GM23338 (cell line): ENCODE results near the gene SIGLEC12. TPM values are rescaled to one million over a fixed set of nuclear protein-coding genes. Genes with fewer than 3 reads are reported as not detected.

ENCODE experiments used
- ATAC-seq: fragments of 200-7000 bp; cut with Tn5 transposase; 3 replicates; pipeline ENCODE4 v1.9.1; 2020
- DNase-seq: peaks from one replicate; pipeline ENCODE4 v3.0.0-alpha.2; 2015; ENCODE audit warnings: low spot score
- H2AFZ ChIP-seq: fragments of 200-600 bp; sonication (generic); 2 replicates; pipeline ENCODE4 v1.8.0; 2016; ENCODE audit warnings: antibody characterized with exemption, mild to moderate bottlenecking, moderate library complexity
- H3F3A ChIP-seq: fragments of 200-600 bp; sonication (generic); replicated peaks from 2 replicates; pipeline ENCODE4 v1.8.0; 2017; ENCODE audit warnings: antibody characterized with exemption, mixed run types, low read depth
- H3K27ac ChIP-seq: fragments of 200-600 bp; sonication (generic); 2 replicates; pipeline ENCODE4 v1.6.1; 2016; ENCODE audit warnings: low read depth
- H3K27me3 ChIP-seq: fragments of 200-600 bp; sonication (generic); 2 replicates; pipeline ENCODE4 v1.8.0; 2016; ENCODE audit warnings: mild to moderate bottlenecking, mixed run types, moderate library complexity; ENCODE audit not compliant: insufficient read depth
- H3K36me3 ChIP-seq: fragments of 200-600 bp; sonication (generic); 2 replicates; pipeline ENCODE4 v1.8.0; 2016; ENCODE audit warnings: mild to moderate bottlenecking; ENCODE audit not compliant: insufficient read depth
- H3K4me1 ChIP-seq: fragments of 200-600 bp; sonication (generic); 2 replicates; pipeline ENCODE4 v1.8.0; 2016; ENCODE audit warnings: mild to moderate bottlenecking, moderate library complexity; ENCODE audit not compliant: insufficient read depth
- H3K4me2 ChIP-seq: fragments of 200-600 bp; sonication (generic); 2 replicates; pipeline ENCODE4 v1.7.1; 2017; ENCODE audit warnings: mixed run types
- H3K4me3 ChIP-seq: fragments of 200-600 bp; sonication (generic); 2 replicates; pipeline ENCODE4 v1.6.1; 2016; ENCODE audit warnings: mixed run types
- H3K79me2 ChIP-seq: fragments of 200-600 bp; sonication (generic); replicated peaks from 2 replicates; pipeline ENCODE4 v1.8.0; 2017; ENCODE audit warnings: mild to moderate bottlenecking; ENCODE audit not compliant: insufficient read depth
- H3K9me2 ChIP-seq: fragments of 200-600 bp; sonication (generic); 2 replicates; pipeline ENCODE4 v1.8.0; 2017; ENCODE audit not compliant: insufficient read depth
- H4K20me1 ChIP-seq: fragments of 200-600 bp; sonication (generic); replicated peaks from 2 replicates; pipeline ENCODE4 v1.8.0; 2017; ENCODE audit warnings: mild to moderate bottlenecking; ENCODE audit not compliant: insufficient read depth
- H3K27ac Mint-ChIP-seq: 2 replicates; pipeline ENCODE4 v1.8.0; 2020; ENCODE audit warnings: inconsistent platforms, mild to moderate bottlenecking, moderate library complexity, mixed read lengths
- H3K27me3 Mint-ChIP-seq: 3 replicates; pipeline ENCODE4 v1.8.0; 2022; ENCODE audit warnings: low read depth, mild to moderate bottlenecking, moderate library complexity, mixed read lengths, inconsistent platforms; ENCODE audit not compliant: insufficient read depth, poor library complexity
- H3K36me3 Mint-ChIP-seq: 3 replicates; pipeline ENCODE4 v1.8.0; 2021; ENCODE audit warnings: low read depth, mild to moderate bottlenecking, inconsistent platforms, moderate library complexity, mixed read lengths
- H3K4me1 Mint-ChIP-seq: 3 replicates; pipeline ENCODE4 v1.8.0; 2020; ENCODE audit warnings: mild to moderate bottlenecking, inconsistent platforms, mixed read lengths
- H3K4me3 Mint-ChIP-seq: 3 replicates; pipeline ENCODE4 v1.8.0; 2021; ENCODE audit warnings: moderate library complexity, mild to moderate bottlenecking, inconsistent platforms, mixed read lengths
- H3K9me3 Mint-ChIP-seq: 3 replicates; pipeline ENCODE4 v1.8.0; 2020; ENCODE audit warnings: moderate library complexity, mild to moderate bottlenecking, inconsistent platforms, mixed read lengths
- CREB1 ChIP-seq: fragments of 250-450 bp; sonication (Bioruptor Pico); IDR thresholded peaks from 2 replicates; pipeline ENCODE4 v1.5.0; 2020; ENCODE audit warnings: low read depth, mild to moderate bottlenecking, moderate library complexity
- CTCF ChIP-seq, 2 experiments: fragments of 200-600 bp in 1 of 2; sonication (generic) in 1 of 2; conservative IDR thresholded peaks; 2 replicates each; pipeline versions ENCODE4 v1.5.1 to v1.6.1; 2016 to 2017; ENCODE audit warnings: antibody characterized with exemption in 2 of 2, low read depth in 2 of 2, mild to moderate bottlenecking in 2 of 2, moderate library complexity in 1 of 2
- ETS1 ChIP-seq: IDR thresholded peaks from 2 replicates; pipeline ENCODE4 v1.6.1; 2016; ENCODE audit warnings: antibody characterized with exemption
- EZH2 ChIP-seq: fragments of 200-600 bp; sonication (generic); IDR thresholded peaks from one replicate; pipeline ENCODE4 v1.8.0; 2017; ENCODE audit warnings: antibody characterized with exemption, mild to moderate bottlenecking, low read depth; ENCODE audit not compliant: unreplicated experiment
- EZH2phosphoT487 ChIP-seq: fragments of 200-600 bp; sonication (generic); IDR thresholded peaks from one replicate; pipeline ENCODE4 v1.8.1; 2018; ENCODE audit warnings: antibody characterized with exemption; ENCODE audit not compliant: unreplicated experiment
- JUNB ChIP-seq: IDR thresholded peaks from one replicate; pipeline ENCODE4 v1.6.1; 2016; ENCODE audit warnings: antibody characterized with exemption; ENCODE audit not compliant: unreplicated experiment
- NANOG ChIP-seq: IDR thresholded peaks from 2 replicates; pipeline ENCODE4 v1.6.1; 2016; ENCODE audit warnings: antibody characterized with exemption, borderline replicate concordance
- POLR2AphosphoS5 ChIP-seq: IDR thresholded peaks from 2 replicates; pipeline ENCODE4 v1.6.1; 2016; ENCODE audit warnings: antibody characterized with exemption, low read depth
- REST ChIP-seq: IDR thresholded peaks from one replicate; pipeline ENCODE4 v1.6.1; 2018; ENCODE audit warnings: antibody characterized with exemption; ENCODE audit not compliant: unreplicated experiment
- STAT1 ChIP-seq: IDR thresholded peaks from one replicate; pipeline ENCODE4 v1.6.1; 2016; ENCODE audit warnings: antibody characterized with exemption; ENCODE audit not compliant: unreplicated experiment
- ZNF114 ChIP-seq: fragments of 250-450 bp; sonication (Bioruptor Pico); IDR thresholded peaks from 2 replicates; pipeline ENCODE4 v1.5.0; 2020; ENCODE audit warnings: mild to moderate bottlenecking, moderate library complexity
- ZNF331 ChIP-seq: fragments of 250-450 bp; sonication (Bioruptor Pico); IDR thresholded peaks from 2 replicates; pipeline ENCODE4 v1.5.0; 2020; ENCODE audit warnings: low read depth, mild to moderate bottlenecking, moderate library complexity
- ZNF462 ChIP-seq: fragments of 250-450 bp; sonication (Bioruptor Pico); IDR thresholded peaks from 2 replicates; pipeline ENCODE4 v1.5.0; 2020; ENCODE audit warnings: mild to moderate bottlenecking, moderate library complexity
- polyA plus RNA-seq: library from polyadenylated mRNA; unstranded; fragments of >200 nt; fragmentation: Nextera tagmentation; extraction: Ambion mirVana; gene quantifications from 2 replicates; pipeline ENCODE4 v1.2.1, GENCODE V29; 2016
- total RNA-seq: library from RNA; depleted of rRNA; stranded (reverse); fragments of >200 nt; shearing (Covaris generic); gene quantifications from 2 replicates; pipeline ENCODE4 v1.2.3, GENCODE V29; 2014

Gene SIGLEC12
- total and polyA plus RNA-seq, 2 experiments from 2014 or later: not detected

- H3K4me3 ChIP-seq: no peak overlapping the region
- H3K27me3 ChIP-seq: no peaks in the 10 kb centered on the region
- H2AFZ ChIP-seq: no peak overlapping the region
- Mint-ChIP-seq H3K4me3 (no peak overlapping the region), H3K4me1 (no peaks in the 10 kb centered on the region), H3K27ac (no peak overlapping the region), H3K9me3 (peaks cover 50% of the 10 kb centered on the region), H3K27me3 (peaks cover 15% of the 10 kb centered on the region), H3K36me3 (peaks cover 2% of the 10 kb centered on the region)
- no peak for DNase-seq
- no peak for ATAC-seq
- H3K36me3 ChIP-seq: no peaks in the 10 kb centered on the region
- no peaks in the 10 kb centered on the region for H3K79me2 ChIP-seq
- H3K4me2 ChIP-seq: no peak overlapping the region
- H3F3A ChIP-seq: no peaks in the 10 kb centered on the region
- H3K27ac ChIP-seq: no peak overlapping the region
- 0 out of 2 replicates have a peak, but pooled peaks cover 3% of the 10 kb centered on the region for H3K9me2 ChIP-seq
- H4K20me1 ChIP-seq: no peaks in the 10 kb centered on the region
- H3K4me1 ChIP-seq: no peaks in the 10 kb centered on the region
- TF ChIP-seq EZH2 (no peak), ZNF114 (no peak), REST (no peak), NANOG (no peak), JUNB (no peak), STAT1 (no peak), ETS1 (no peak), CREB1 (CRISPR knock-in tag) (no peak), ZNF462 (CRISPR knock-in tag) (no peak), CTCF (conservative IDR thresholded peaks at IDR 0.05; ENCODE audit: low read depth in 2 of 2) (no peak), POLR2AphosphoS5 (no peak), ZNF331 (no peak), EZH2phosphoT487 (no peak)
Observed at GRCh38 chr19:51472607-51473006, 29.0 kb downstream of the SIGLEC12 start.
